Measurements from ENCODE around the gene JCHAIN. TPM values are rescaled to one million over a fixed set of nuclear protein-coding genes. Genes with fewer than 3 reads are reported as not detected.

The JCHAIN gene
- total and polyA plus RNA-seq, 2 of the 4 experiments (the other 2 are of a cell fraction), result 0.72 to 0.86 TPM

DNA sequence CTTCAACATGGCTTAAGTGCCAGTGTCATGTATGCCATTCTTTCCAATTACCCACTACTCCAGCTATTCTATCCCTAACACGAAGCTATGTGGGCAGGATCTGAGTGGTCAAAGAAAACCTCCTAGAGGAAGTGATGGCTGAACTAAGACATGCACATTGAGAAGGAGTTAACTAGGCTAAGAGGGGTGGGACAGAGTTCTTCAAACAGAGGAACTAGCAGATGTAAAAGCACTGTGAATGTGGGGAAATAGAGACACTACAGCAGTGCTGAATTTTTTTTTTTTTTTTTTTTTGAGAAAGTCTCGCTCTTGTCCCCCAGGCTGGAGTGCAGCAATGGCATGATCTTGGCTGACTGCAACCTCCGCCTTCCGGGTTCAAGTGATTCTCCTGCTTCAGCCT, 6.2 kb downstream of the JCHAIN start:
- no peaks in the 10 kb centered on the region for H3K79me1 ChIP-seq (ENCODE audit: low read depth in 1 of 2, low read length in 2 of 2)
- H4K20me1 ChIP-seq (ENCODE audit: insufficient read depth, low read length), result no peaks in the 10 kb centered on the region
- H2BK15ac ChIP-seq (ENCODE audit: low read depth, low read length), result no peak overlapping the region
- no peak overlapping the region for H3K27ac ChIP-seq (ENCODE audit: insufficient read depth, low read length)
- no peak overlapping the region for H2AFZ ChIP-seq (replicated peaks; ENCODE audit: low read length, poor library complexity)
- H3K4me3 ChIP-seq (ENCODE audit: insufficient read depth, low read depth, low read length), result no peak overlapping the region
- H3K14ac ChIP-seq (replicated peaks; ENCODE audit: low read depth, low read length), result no peak overlapping the region
- H3K9me3 ChIP-seq (ENCODE audit: control insufficient read depth, insufficient read depth, low read length), result no peaks in the 10 kb centered on the region
- no peak overlapping the region for H4K91ac ChIP-seq (ENCODE audit: insufficient read depth, low read depth, low read length)
- DNase-seq, result no peak
- no peak overlapping the region for H2BK5ac ChIP-seq (ENCODE audit: low read depth, low read length, poor library complexity, severe bottlenecking)
- H3K36me3 ChIP-seq (ENCODE audit: control insufficient read depth, insufficient read depth, low read length), result no peaks in the 10 kb centered on the region
- H4K5ac ChIP-seq (ENCODE audit: low read depth, low read length), result no peak overlapping the region
- BruUV-seq (replicated peaks), result no TSS peak
- no peaks in the 10 kb centered on the region for H3K27me3 ChIP-seq (ENCODE audit: control insufficient read depth, insufficient read depth, low read length)
- dilution Hi-C loops (cut with HindIII; ENCODE audit: low sequenced_read_pairs, unreplicated experiment) (no loop called here), in situ Hi-C loops (cut with MboI; ENCODE audit: low sequenced_read_pairs) (no loop called here), intact Hi-C loops (cut with micrococcal nuclease) (no loop called here)
- no peak overlapping the region for H2BK120ac ChIP-seq (ENCODE audit: low read depth, low read length)
- no peak overlapping the region for H3K18ac ChIP-seq (ENCODE audit: low read depth, low read length)
- H4K8ac ChIP-seq (ENCODE audit: low read depth in 2 of 2, low read length in 2 of 2), result no peak overlapping the region
- no peak overlapping the region for H2AK5ac ChIP-seq (ENCODE audit: low read depth, low read length)
- H2BK20ac ChIP-seq (ENCODE audit: low read depth, low read length), result no peak overlapping the region
- H3K23ac ChIP-seq (ENCODE audit: low read depth, low read length), result no peak overlapping the region
- ChIA-PET CTCF (interaction anchor here (0.9 kb wide), 1 partner anchor 32 kb away, joined by 3 read pairs; no protein-coding TSS in a partner anchor), POLR2A (ENCODE audit: unreplicated experiment) (no interaction called here)
- H3K4ac ChIP-seq (ENCODE audit: low read depth, low read length), result no peak overlapping the region
- H3K56ac ChIP-seq (ENCODE audit: extremely low read depth, insufficient read depth, low read length), result no peak overlapping the region
- H2AK9ac ChIP-seq (replicated peaks; ENCODE audit: low read depth, low read length, poor library complexity), result no peak overlapping the region
- WGBS, 2 experiments (ENCODE audit: extremely low coverage in 2 of 2, insufficient read length in 1 of 2), result no CpG with 5 or more reads among the region's 4 CpGs
- no peak for TF ChIP-seq NFE2L2 (IDR thresholded peaks at IDR 0.05; ENCODE audit: low read depth, low read length)
- TF ChIP-seq MAZ (IDR thresholded peaks at IDR 0.05; ENCODE audit: borderline replicate concordance, low read depth, low read length), result no peak
- TF ChIP-seq SMC3 (IDR thresholded peaks at IDR 0.05; ENCODE audit: low read depth, low read length), result no peak
- TF ChIP-seq, protein P1, sequence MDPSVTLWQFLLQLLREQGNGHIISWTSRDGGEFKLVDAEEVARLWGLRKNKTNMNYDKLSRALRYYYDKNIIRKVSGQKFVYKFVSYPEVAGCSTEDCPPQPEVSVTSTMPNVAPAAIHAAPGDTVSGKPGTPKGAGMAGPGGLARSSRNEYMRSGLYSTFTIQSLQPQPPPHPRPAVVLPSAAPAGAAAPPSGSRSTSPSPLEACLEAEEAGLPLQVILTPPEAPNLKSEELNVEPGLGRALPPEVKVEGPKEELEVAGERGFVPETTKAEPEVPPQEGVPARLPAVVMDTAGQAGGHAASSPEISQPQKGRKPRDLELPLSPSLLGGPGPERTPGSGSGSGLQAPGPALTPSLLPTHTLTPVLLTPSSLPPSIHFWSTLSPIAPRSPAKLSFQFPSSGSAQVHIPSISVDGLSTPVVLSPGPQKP (IDR thresholded peaks at IDR 0.05; ENCODE audit: borderline replicate concordance, low read depth, low read length), result no peak
- TF ChIP-seq FOS (IDR thresholded peaks at IDR 0.05; ENCODE audit: low read depth, low read length), result no peak
- no peak overlapping the region for H3K9ac ChIP-seq (ENCODE audit: low read depth, low read length)
- no peak overlapping the region for H3K4me2 ChIP-seq (ENCODE audit: low read depth, low read length)
- no peaks in the 10 kb centered on the region for H3K9me1 ChIP-seq (ENCODE audit: insufficient read depth, low read length)
- ATAC-seq (ENCODE audit: low read depth), result no peak
- no peaks in the 10 kb centered on the region for H3K4me1 ChIP-seq (ENCODE audit: control insufficient read depth, insufficient read depth, low read length)

Data from IMR-90 (cell line).